Muscle layer of colon (tissue), 2 donors: Measurements from ENCODE around the gene PSIP1.

Experiments used
- H3K27ac ChIP-seq: one replicate; pipeline ENCODE4 v1.7.0; 2013; ENCODE audit warnings: low read depth, mild to moderate bottlenecking, low read length, moderate library complexity
- H3K27me3 ChIP-seq, 2 donors: one replicate each; pipeline ENCODE4 v1.7.0; 2013; ENCODE audit warnings: low read length in 2 of 2, mild to moderate bottlenecking in 2 of 2; ENCODE audit not compliant: insufficient read depth in 2 of 2, control insufficient read depth in 1 of 2
- H3K36me3 ChIP-seq: one replicate; pipeline ENCODE4 v1.7.0; 2013; ENCODE audit warnings: mild to moderate bottlenecking, low read length; ENCODE audit not compliant: insufficient read depth
- H3K4me1 ChIP-seq: one replicate; pipeline ENCODE4 v1.7.0; 2013; ENCODE audit warnings: mild to moderate bottlenecking, low read length; ENCODE audit not compliant: insufficient read depth
- H3K4me3 ChIP-seq, 2 donors: one replicate each; pipeline ENCODE4 v1.7.0; 2013; ENCODE audit warnings: low read length in 2 of 2, low read depth in 1 of 2, mild to moderate bottlenecking in 1 of 2, moderate library complexity in 1 of 2
- H3K9ac ChIP-seq: one replicate; pipeline ENCODE4 v1.7.0; 2013; ENCODE audit warnings: low read length
- H3K9me3 ChIP-seq: one replicate; pipeline ENCODE4 v1.7.0; 2013; ENCODE audit warnings: mild to moderate bottlenecking, low read length
- donor health status: abdominal sarcoma.
- donor health status: Adenocarcinoma of cecum.

The PSIP1 gene

GRCh38 chr9:15501179-15501578 is 9.6 kb downstream of the PSIP1 start:
- Histone ChIP-seq H3K9ac (no peak overlapping the region), H3K4me1 (no peaks in the 10 kb centered on the region), H3K27me3 (no peaks in the 10 kb centered on the region), H3K9me3 (no peaks in the 10 kb centered on the region), H3K4me3 (no peak overlapping the region), H3K27ac (no peak overlapping the region), H3K36me3 (peaks cover 24% of the 10 kb centered on the region)

- Histone ChIP-seq H3K9me3 (no peaks in the 10 kb centered on the region), H3K27ac (no peak overlapping the region), H3K4me3 (no peak overlapping the region), H3K36me3 (peaks cover 8% of the 10 kb centered on the region), H3K4me1 (no peaks in the 10 kb centered on the region), H3K9ac (no peak overlapping the region), H3K27me3 (no peaks in the 10 kb centered on the region)
These were observed 11.6 kb downstream of the PSIP1 start for GRCh38 chr9:15499139-15499538.

- H3K4me3 ChIP-seq = no peak overlapping the region
- H3K9ac ChIP-seq = no peak overlapping the region
- peaks cover 8% of the 10 kb centered on the region for H3K36me3 ChIP-seq
- H3K4me1 ChIP-seq = no peaks in the 10 kb centered on the region
- no peak overlapping the region for H3K27ac ChIP-seq
- no peaks in the 10 kb centered on the region for H3K9me3 ChIP-seq
- no peaks in the 10 kb centered on the region for H3K27me3 ChIP-seq
These were observed 12.3 kb downstream of the PSIP1 start for GRCh38 chr9:15498246-15498995.

- no peaks in the 10 kb centered on the region for H3K27me3 ChIP-seq
- no peaks in the 10 kb centered on the region for H3K4me1 ChIP-seq
- H3K9ac ChIP-seq = no peak overlapping the region
- H3K9me3 ChIP-seq = no peaks in the 10 kb centered on the region
- no peak overlapping the region for H3K4me3 ChIP-seq
- H3K36me3 ChIP-seq = no peaks in the 10 kb centered on the region
- no peak overlapping the region for H3K27ac ChIP-seq
These were observed 18.2 kb downstream of the PSIP1 start for GRCh38 chr9:15492485-15493150.

- no peaks in the 10 kb centered on the region for H3K9me3 ChIP-seq
- no peaks in the 10 kb centered on the region for H3K27me3 ChIP-seq
- H3K36me3 ChIP-seq = no peaks in the 10 kb centered on the region
- no peak overlapping the region for H3K9ac ChIP-seq
- no peaks in the 10 kb centered on the region for H3K4me1 ChIP-seq
- H3K4me3 ChIP-seq = no peak overlapping the region
- H3K27ac ChIP-seq = no peak overlapping the region
These were observed 18.8 kb downstream of the PSIP1 start for GRCh38 chr9:15491950-15492349.

- H3K36me3 ChIP-seq = peaks cover 9% of the 10 kb centered on the region
These were observed 24.7 kb downstream of the PSIP1 start for GRCh38 chr9:15485836-15486666.

GRCh38 chr9:15484802-15485201 is 26.0 kb downstream of the PSIP1 start:
- H3K27ac ChIP-seq = no peak overlapping the region
- no peaks in the 10 kb centered on the region for H3K9me3 ChIP-seq
- no peaks in the 10 kb centered on the region for H3K27me3 ChIP-seq
- no peak overlapping the region for H3K4me3 ChIP-seq
- H3K36me3 ChIP-seq = peaks cover 9% of the 10 kb centered on the region
- no peak overlapping the region for H3K9ac ChIP-seq
- no peaks in the 10 kb centered on the region for H3K4me1 ChIP-seq

More at GRCh38 chr9:15485836-15486666, 24.7 kb downstream of the PSIP1 start:
- Histone ChIP-seq H3K27me3 (no peaks in the 10 kb centered on the region), H3K4me1 (no peaks in the 10 kb centered on the region), H3K9me3 (no peaks in the 10 kb centered on the region), H3K9ac (no peak overlapping the region), H3K27ac (no peak overlapping the region), H3K4me3 (no peak overlapping the region)

- no peak overlapping the region for H3K4me3 ChIP-seq
- H3K27ac ChIP-seq = no peak overlapping the region
- no peaks in the 10 kb centered on the region for H3K4me1 ChIP-seq
- H3K27me3 ChIP-seq = no peaks in the 10 kb centered on the region
- peaks cover 15% of the 10 kb centered on the region for H3K36me3 ChIP-seq
- H3K9me3 ChIP-seq = no peaks in the 10 kb centered on the region
- no peak overlapping the region for H3K9ac ChIP-seq
These were observed 28.6 kb downstream of the PSIP1 start for GRCh38 chr9:15482146-15482545.

GRCh38 chr9:15480028-15480427 is 30.7 kb downstream of the PSIP1 start:
- Histone ChIP-seq H3K9ac (no peak overlapping the region), H3K4me1 (no peaks in the 10 kb centered on the region), H3K4me3 (no peak overlapping the region), H3K27me3 (no peaks in the 10 kb centered on the region), H3K27ac (no peak overlapping the region), H3K9me3 (no peaks in the 10 kb centered on the region), H3K36me3 (peaks cover 24% of the 10 kb centered on the region)

- Histone ChIP-seq H3K9me3 (no peaks in the 10 kb centered on the region), H3K9ac (no peak overlapping the region), H3K27me3 (no peaks in the 10 kb centered on the region), H3K4me3 (no peak overlapping the region), H3K27ac (no peak overlapping the region), H3K36me3 (peaks cover 37% of the 10 kb centered on the region), H3K4me1 (no peaks in the 10 kb centered on the region)
These were observed 34.7 kb downstream of the PSIP1 start for GRCh38 chr9:15475923-15476536.

GRCh38 chr9:15469862-15470261 is 40.9 kb downstream of the PSIP1 start:
- Histone ChIP-seq H3K27me3 (no peaks in the 10 kb centered on the region), H3K9me3 (no peaks in the 10 kb centered on the region), H3K27ac (no peak overlapping the region), H3K4me1 (no peaks in the 10 kb centered on the region), H3K36me3 (peaks cover 42% of the 10 kb centered on the region), H3K4me3 (no peak overlapping the region), H3K9ac (no peak overlapping the region)
